KMS-11 (cell line): ENCODE results near the gene MX2.

ENCODE experiments used
- H2AFZ ChIP-seq: fragments of 200-600 bp; sonication (generic); 2 replicates; pipeline ENCODE4 v1.6.1; 2016; ENCODE audit warnings: antibody characterized with exemption, mixed run types, low read depth
- H3K27ac ChIP-seq: fragments of 200-600 bp; sonication (generic); 2 replicates; pipeline ENCODE4 v1.6.1; 2016; ENCODE audit warnings: mild to moderate bottlenecking, mixed run types
- H3K27me3 ChIP-seq: fragments of 200-600 bp; sonication (generic); 2 replicates; pipeline ENCODE4 v1.6.1; 2017; ENCODE audit warnings: mild to moderate bottlenecking, low read depth, mixed run types, moderate library complexity; ENCODE audit not compliant: insufficient read depth
- H3K36me3 ChIP-seq: fragments of 200-600 bp; sonication (generic); 2 replicates; pipeline ENCODE4 v1.6.1; 2017; ENCODE audit warnings: mild to moderate bottlenecking, mixed run types; ENCODE audit not compliant: insufficient read depth
- H3K4me1 ChIP-seq: fragments of 200-600 bp; sonication (generic); 2 replicates; pipeline ENCODE4 v1.6.1; 2016; ENCODE audit warnings: mild to moderate bottlenecking, low read depth, mixed run types; ENCODE audit not compliant: poor library complexity, severe bottlenecking
- H3K4me2 ChIP-seq: fragments of 200-600 bp; sonication (generic); 2 replicates; pipeline ENCODE4 v1.7.0; 2016; ENCODE audit warnings: mild to moderate bottlenecking, mixed run types
- H3K4me3 ChIP-seq: fragments of 200-600 bp; sonication (generic); IDR thresholded peaks from 2 replicates; pipeline ENCODE4 v1.6.1; 2017; ENCODE audit warnings: low read depth, low read length, mixed read lengths; ENCODE audit not compliant: insufficient read depth
- H3K79me2 ChIP-seq: fragments of 200-600 bp; sonication (generic); 2 replicates; pipeline ENCODE4 v1.6.1; 2016; ENCODE audit warnings: low read depth, mixed run types; ENCODE audit not compliant: insufficient read depth
- H3K9ac ChIP-seq: fragments of 200-600 bp; sonication (generic); 2 replicates; pipeline ENCODE4 v1.6.1; 2016; ENCODE audit warnings: mild to moderate bottlenecking, mixed run types
- H4K20me1 ChIP-seq: fragments of 200-600 bp; sonication (generic); 2 replicates; pipeline ENCODE4 v1.6.1; 2016; ENCODE audit warnings: mild to moderate bottlenecking, mixed run types; ENCODE audit not compliant: insufficient read depth
- TF ChIP-seq, protein P1 (sequence below): fragments of 200-600 bp; sonication (generic); conservative IDR thresholded peaks from 2 replicates; pipeline ENCODE4 v1.6.1; 2017; ENCODE audit warnings: low read depth, mild to moderate bottlenecking, antibody characterized with exemption, low read length, moderate library complexity, mixed read lengths

Gene MX2

DNA sequence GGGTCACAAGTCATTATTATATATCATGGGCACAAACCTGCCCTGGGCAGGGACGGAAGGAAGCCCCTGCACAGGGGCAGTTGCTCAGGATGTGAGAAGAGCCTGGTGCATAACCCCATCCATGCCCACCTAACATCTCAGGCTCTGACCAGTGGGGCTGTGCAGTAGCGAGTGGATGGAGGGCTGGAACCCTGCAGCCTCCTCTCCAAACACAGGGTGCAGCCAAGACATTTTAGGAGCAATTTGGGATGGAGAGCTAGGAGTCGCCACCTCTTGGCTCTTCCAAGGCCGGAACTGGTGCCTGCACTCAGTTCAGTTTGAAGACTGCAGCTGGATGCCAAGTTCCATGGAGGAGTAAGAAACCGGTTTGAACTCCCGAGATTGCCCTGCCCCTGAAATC, 67.0 kb downstream of the MX2 start:
- Histone ChIP-seq H4K20me1 (no peaks in the 10 kb centered on the region), H3K79me2 (no peaks in the 10 kb centered on the region), H3K36me3 (no peaks in the 10 kb centered on the region), H3K4me2 (no peak overlapping the region), H3K4me1 (peaks cover 6% of the 10 kb centered on the region), H2AFZ (no peak overlapping the region), H3K4me3 (no peak overlapping the region), H3K27ac (no peak overlapping the region), H3K27me3 (no peaks in the 10 kb centered on the region), H3K9ac (no peak overlapping the region)
- TF ChIP-seq, protein P1, sequence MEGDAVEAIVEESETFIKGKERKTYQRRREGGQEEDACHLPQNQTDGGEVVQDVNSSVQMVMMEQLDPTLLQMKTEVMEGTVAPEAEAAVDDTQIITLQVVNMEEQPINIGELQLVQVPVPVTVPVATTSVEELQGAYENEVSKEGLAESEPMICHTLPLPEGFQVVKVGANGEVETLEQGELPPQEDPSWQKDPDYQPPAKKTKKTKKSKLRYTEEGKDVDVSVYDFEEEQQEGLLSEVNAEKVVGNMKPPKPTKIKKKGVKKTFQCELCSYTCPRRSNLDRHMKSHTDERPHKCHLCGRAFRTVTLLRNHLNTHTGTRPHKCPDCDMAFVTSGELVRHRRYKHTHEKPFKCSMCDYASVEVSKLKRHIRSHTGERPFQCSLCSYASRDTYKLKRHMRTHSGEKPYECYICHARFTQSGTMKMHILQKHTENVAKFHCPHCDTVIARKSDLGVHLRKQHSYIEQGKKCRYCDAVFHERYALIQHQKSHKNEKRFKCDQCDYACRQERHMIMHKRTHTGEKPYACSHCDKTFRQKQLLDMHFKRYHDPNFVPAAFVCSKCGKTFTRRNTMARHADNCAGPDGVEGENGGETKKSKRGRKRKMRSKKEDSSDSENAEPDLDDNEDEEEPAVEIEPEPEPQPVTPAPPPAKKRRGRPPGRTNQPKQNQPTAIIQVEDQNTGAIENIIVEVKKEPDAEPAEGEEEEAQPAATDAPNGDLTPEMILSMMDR: no peak

GRCh38 chr21:41429305-41429704, 67.5 kb downstream of the MX2 start:
- H3K27ac ChIP-seq: no peak overlapping the region
- peaks cover 6% of the 10 kb centered on the region for H3K4me1 ChIP-seq
- H3K79me2 ChIP-seq: no peaks in the 10 kb centered on the region
- no peaks in the 10 kb centered on the region for H3K27me3 ChIP-seq
- TF ChIP-seq, protein P1: no peak
- H3K36me3 ChIP-seq: no peaks in the 10 kb centered on the region
- no peak overlapping the region for H2AFZ ChIP-seq
- H3K4me3 ChIP-seq: no peak overlapping the region
- no peak overlapping the region for H3K9ac ChIP-seq
- H3K4me2 ChIP-seq: no peak overlapping the region
- H4K20me1 ChIP-seq: no peaks in the 10 kb centered on the region

DNA sequence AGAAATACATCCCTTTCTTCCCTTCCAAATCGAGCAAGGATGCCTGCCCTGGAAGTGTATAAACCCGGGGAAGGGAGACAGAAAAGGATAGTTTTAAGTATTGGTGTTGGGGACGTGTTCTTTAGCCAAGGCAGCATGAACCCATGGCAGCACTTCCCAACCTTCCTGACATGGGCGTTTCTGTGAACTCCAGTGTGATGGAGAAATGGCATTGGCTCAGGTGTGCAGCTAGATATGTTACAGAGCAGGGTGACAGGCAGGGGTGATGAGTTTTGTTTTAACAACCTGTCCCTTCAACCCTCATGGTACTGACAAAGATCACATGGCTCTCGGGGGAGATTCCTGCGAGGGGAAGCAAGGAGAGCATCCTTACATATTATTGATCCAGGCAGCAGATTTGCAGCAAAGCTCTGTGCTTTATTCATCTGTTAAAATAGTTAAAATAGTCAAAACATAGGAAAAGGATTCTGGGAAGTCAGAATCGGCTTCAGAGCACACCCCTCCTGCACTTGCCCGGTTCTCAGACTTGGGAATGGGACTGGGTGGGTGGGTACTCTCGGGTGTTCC, 68.2 kb downstream of the MX2 start:
- TF ChIP-seq, protein P1: no peak
- Histone ChIP-seq H2AFZ (no peak overlapping the region), H3K4me2 (no peak overlapping the region), H3K27me3 (no peaks in the 10 kb centered on the region), H3K36me3 (no peaks in the 10 kb centered on the region), H3K4me1 (peaks cover 6% of the 10 kb centered on the region), H3K27ac (no peak overlapping the region), H3K9ac (no peak overlapping the region), H3K4me3 (no peak overlapping the region), H3K79me2 (no peaks in the 10 kb centered on the region), H4K20me1 (no peaks in the 10 kb centered on the region)

DNA sequence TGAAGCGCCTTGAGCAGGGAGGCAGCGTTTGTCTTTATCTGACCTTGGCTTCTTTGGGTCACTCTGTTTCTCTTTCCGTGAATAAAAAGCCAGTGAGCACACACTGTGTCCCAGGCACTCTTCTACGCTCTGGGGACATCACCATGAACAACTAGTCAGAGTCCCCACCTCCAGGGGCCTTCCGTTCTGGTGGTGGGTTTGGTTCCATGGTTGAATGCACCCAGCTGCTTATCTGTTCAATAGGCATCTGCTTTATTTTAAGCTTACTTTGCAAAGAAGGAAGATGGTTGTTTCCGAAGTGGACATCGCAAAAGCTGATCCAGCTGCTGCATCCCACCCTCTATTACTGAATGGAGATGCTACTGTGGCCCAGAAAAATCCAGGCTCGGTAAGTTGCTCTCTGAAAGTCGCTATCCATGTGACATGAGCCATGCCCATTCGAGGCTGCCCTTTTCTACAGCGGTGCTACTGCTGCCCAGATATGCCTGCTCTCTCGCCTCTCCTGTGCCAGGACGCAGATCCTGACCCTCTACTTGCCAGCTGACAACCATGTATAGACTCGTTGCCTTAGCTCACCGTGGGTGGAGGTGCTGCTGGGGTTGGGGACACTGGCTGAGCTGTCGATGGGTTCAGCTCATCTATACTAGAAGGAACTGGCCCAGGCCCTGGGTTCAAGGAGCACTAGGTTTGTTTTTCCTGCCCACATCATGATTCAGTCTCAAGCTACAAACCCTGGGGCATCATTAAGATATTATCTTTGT, 70.1 kb downstream of the MX2 start:
- Histone ChIP-seq H3K9ac (no peak overlapping the region), H3K4me1 (no peaks in the 10 kb centered on the region), H3K79me2 (no peaks in the 10 kb centered on the region), H3K36me3 (0 out of 2 replicates have a peak, but pooled peaks cover 4% of the 10 kb centered on the region), H3K27me3 (no peaks in the 10 kb centered on the region), H3K27ac (no peak overlapping the region), H3K4me2 (no peak overlapping the region), H3K4me3 (no peak overlapping the region), H2AFZ (no peak overlapping the region), H4K20me1 (no peaks in the 10 kb centered on the region)
- TF ChIP-seq, protein P1: no peak
